NCI-H460 (cell line): ENCODE measurements around the gene SCCPDH. TPM values are rescaled to one million over a fixed set of nuclear protein-coding genes. Genes with fewer than 3 reads are reported as not detected.
"Not testable (repeated sequence)": the region's sequence is repeated elsewhere in the genome, so short reads cannot be mapped to it uniquely, and the experiment has no call there.

Source experiments
- DNase-seq: peaks from one replicate; pipeline ENCODE4 v3.0.0-alpha.2; 2016; ENCODE audit warnings: low read depth; ENCODE audit errors: extremely low read depth
- polyA plus RNA-seq: library from polyadenylated mRNA; depleted of rRNA; stranded (reverse); fragments of >200 nt; gene quantifications from 2 replicates; pipeline ENCODE4 v1.2.3, GENCODE V29; 2014; cell fraction: nucleus; rRNA removed
- total RNA-seq: library from RNA; depleted of rRNA; stranded (reverse); fragments of >200 nt; shearing (Covaris generic); gene quantifications from 2 replicates; pipeline ENCODE4 v1.2.3, GENCODE V29; 2014; rRNA removed

Gene SCCPDH
- total RNA-seq: 322 and 335 TPM in 2 replicates
- polyA plus RNA-seq: 198 and 223 TPM in 2 replicates

DNA sequence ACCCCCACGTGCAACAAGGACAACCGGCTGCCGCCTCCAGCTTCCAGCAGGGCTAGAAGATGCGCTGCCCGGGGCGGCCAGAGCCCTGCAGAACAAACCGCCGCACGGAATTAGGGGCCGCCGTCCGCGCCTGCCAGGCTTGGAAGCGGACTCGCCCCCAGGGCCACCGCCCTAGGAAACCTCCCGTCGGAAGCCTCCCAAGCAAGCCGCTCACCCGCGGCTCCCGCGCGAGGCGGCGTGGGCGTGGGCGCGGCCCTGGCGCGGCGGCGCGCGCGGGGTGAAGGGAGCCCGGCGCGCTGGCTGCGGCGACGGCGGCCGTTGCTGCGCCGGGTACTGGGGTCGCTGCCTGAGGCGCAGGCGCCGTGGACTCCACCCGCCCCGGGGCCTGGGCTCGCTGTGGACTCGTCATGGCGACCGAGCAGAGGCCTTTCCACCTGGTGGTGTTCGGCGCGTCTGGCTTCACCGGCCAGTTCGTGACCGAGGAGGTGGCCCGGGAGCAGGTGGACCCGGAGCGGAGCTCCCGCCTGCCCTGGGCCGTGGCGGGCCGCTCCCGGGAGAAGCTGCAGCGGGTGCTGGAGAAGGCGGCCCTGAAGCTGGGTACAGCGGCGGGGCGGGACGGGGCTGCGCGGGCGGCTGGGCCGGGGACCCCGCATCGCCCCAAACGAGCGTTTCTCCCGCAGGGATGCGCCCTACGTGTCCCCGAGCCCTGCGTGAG is at the start of gene SCCPDH:
TSS of gene SCCPDH (plus strand) at position 394 of the 715 bp plus-strand sequence. CDS start at position 408, 14 bp downstream.
- peak; percentile 75 for DNase-seq

DNA sequence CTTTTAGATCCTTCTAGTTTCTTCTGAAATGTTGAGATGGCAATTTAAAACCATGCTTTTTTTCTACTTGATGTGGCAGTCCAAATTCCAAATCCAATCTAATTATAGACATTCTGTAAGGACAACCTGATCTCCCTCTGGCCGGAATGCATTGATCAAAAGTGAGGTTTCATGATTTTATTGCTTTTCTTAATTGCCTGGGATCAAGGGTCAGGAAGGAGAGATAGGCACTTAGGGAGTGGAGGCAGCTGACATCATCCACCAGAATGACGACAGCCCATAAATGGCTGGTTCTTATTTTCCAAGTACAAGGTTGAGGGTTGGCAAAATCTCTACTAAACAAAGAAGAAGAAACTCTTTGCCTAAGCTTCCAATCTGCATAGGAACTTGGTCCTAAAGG is 46.4 kb upstream of the SCCPDH start:
- DNase-seq: no peak

- no peak for DNase-seq
Measured at GRCh38 chr1:246678816-246679793, 45.1 kb upstream of the SCCPDH start.

DNA sequence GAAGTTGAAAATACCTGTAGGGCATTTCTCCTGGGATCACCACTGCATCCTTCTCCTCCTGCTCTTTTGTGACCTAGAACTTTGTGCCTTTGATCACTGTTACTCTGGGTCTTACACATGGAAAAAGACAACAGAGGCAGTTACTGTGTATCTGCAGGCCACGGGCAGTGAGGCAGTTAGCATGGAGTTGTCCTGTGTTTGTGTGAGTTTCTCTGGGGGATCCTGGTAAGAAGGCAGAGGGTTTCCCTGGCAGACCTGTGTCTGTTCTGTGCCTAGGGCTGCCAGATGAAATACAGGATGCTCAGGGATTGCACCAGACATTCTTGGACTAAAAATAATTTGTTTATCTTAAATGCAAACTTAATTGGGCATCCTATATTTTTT is 44.4 kb upstream of the SCCPDH start:
- DNase-seq: no peak

DNA sequence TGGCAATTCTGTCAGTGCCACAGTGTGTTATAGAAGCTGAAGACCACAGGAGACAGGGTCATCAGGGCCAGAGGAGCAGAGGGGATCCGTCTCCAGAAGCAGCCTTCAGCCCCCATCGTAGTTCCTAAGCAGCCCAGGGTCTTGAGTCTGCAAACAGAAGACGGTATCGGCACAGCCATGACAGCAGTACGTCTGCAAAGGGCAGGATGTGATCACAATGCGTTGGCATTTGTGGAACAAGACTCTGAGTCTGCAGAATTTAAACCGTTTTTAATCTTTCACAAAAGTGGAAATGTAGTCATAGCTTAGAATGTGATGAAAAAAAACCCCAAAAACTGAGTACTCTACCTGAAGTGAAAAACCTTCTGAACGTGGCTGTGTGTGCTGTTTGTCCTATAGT is 44.0 kb upstream of the SCCPDH start:
- DNase-seq: no peak

- no peak for DNase-seq
Measured at GRCh38 chr1:246680696-246681130, 43.5 kb upstream of the SCCPDH start.

- no peak for DNase-seq
Measured at GRCh38 chr1:246681900-246682895, 42.0 kb upstream of the SCCPDH start.

DNA sequence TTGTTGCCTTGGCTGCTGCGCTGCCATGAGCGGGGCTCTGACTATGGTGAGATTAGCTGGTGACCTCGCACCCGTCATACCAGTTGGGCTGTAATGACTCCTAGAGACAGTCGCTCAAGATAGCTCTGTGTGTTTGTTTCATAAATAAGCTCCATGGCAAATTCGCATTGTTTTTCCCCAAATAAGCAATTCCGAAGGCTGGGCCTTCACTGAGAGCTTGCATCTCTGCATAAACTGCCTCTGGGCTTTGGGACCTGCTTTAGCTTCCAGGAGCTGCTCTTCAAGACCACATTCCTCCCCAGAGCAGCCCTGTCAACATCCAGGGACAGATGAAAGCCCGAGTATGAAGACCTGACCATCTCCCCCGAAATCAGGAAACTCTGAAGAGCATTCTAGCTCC is 40.7 kb upstream of the SCCPDH start:
- DNase-seq: no peak

DNA sequence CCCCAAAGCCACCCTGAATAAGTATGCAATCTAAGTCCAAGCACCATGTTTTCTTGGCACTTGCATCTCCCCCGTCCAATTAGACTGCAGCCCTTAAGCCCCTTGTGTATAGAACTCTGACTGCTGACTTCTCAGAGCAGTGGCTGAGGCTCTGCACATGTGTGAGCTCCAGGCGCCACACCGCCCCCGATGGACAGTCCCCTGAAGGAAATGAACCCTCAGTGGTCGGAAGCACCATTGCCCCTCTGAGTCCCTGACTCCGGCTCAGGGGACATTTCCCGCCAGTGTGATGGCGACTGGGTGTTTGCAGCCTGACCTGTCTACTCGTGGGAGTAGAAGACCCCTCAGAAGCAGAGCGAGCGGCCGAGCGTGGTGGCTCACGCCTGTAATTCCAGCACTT is 37.2 kb upstream of the SCCPDH start:
- no peak for DNase-seq

DNA sequence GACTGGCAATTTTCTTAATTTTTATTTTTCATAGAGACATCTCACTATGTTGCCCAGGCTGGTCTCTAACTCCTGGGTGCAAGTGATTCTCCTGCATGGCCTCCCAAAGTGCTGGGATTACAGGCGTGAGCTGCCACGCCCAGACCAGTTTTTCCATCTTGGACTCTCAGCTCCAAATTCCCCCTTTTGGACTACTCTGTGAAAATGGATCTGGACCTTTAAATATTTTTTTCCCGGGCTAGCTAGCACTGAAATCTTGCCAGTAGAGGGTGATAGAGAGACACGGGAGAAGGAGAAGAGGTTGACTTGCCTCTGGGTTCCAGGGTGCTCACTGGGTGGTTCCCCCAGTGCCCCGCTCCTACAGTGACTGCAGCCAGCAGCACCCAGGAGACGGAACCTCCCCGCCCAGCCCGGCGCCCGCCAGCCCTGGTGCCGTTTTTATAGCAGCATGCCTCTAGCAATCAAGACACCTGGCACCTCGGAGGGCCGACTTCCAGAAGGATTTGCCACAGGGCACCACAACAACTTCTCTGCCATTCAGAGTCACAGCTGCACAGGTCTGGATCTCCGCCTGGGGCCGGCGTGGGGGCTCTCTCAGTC is 34.7 kb upstream of the SCCPDH start:
- peak; percentile 90 for DNase-seq

- DNase-seq: no peak
Measured at GRCh38 chr1:246690100-246690499, 34.1 kb upstream of the SCCPDH start.

- no peak for DNase-seq
Measured at GRCh38 chr1:246691622-246692495, 32.4 kb upstream of the SCCPDH start.

- not testable (repeated sequence) for DNase-seq
Measured at GRCh38 chr1:246694213-246694895, 29.9 kb upstream of the SCCPDH start.

- DNase-seq: no peak
Measured at GRCh38 chr1:246695136-246695535, 29.1 kb upstream of the SCCPDH start.

DNA sequence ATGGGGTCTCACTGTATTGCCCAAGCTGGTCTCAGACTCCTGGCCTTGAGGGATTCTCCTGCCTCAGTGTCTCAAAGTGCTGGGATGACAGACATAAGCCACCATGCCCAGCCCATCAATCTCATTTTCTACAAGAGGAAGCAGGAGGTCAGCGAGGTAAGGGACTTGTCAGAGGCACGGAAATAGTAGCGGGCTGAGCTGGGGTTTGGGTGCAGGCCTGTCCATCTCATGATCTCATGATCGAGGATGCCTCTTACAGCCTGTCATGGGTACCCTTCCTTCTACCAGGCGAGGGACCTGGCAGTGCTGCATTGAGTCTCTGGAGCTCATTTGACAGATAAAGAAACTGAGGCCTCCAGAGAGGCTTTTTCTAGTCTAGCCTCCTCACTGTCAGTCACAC is 28.5 kb upstream of the SCCPDH start:
- no peak for DNase-seq

- no peak for DNase-seq
Measured at GRCh38 chr1:246698466-246699094, 25.6 kb upstream of the SCCPDH start.

- DNase-seq: peak; percentile 96
Measured at GRCh38 chr1:246699095-246699735, 25.0 kb upstream of the SCCPDH start.
